HG02588 (cell line): ENCODE measurements around the gene SPEF2.
"Not testable (repeated sequence)": the region's sequence is repeated elsewhere in the genome, so short reads cannot be mapped to it uniquely, and the experiment has no call there.

Source experiments
- ATAC-seq: cut with Tn5 transposase; IDR thresholded peaks from one replicate; pipeline ENCODE4 v1.9.1; 2021; ENCODE audit warnings: mild to moderate bottlenecking, moderate library complexity; ENCODE audit not compliant: unreplicated experiment

The SPEF2 gene

DNA sequence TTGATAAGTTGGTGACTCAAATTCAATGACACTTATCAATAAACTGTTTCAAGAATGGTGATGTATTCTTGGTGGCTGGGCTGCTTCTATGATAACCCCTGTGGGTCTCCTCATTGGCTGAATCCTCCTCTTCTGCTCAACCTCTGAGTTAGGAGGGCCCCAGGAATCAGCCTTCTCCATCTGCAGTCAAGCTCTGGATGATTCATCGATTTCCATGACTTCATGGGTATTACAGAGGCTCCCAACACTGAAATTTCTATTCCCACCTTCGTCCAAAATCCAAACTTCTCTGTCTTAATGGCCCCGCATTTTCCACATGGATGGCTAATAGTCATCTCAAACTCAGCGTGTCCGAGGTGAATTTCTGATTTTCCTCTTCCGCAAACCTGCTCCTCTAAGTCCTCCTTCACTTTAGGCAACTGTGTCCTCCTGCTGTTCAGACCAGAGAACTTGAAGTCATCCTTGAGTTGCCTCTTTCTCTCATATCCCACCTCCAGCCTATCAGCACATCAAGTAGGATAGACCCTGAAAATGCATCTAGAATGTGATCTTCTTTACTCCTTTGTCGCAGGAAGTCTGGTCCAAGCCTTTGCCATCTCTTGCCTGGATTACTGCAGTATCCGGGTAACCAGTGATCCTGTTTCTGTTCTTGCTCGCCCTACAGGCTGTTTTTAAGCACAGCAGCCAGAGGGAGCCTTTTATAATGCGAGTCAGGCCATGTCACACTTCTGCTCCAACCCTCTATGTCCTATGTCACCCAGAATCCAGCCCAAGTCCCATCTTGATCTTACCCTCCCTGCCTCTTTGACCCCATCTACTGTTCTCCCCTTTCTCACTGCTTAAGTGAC, 197.7 kb downstream of the SPEF2 start:
- ATAC-seq: no peak

DNA sequence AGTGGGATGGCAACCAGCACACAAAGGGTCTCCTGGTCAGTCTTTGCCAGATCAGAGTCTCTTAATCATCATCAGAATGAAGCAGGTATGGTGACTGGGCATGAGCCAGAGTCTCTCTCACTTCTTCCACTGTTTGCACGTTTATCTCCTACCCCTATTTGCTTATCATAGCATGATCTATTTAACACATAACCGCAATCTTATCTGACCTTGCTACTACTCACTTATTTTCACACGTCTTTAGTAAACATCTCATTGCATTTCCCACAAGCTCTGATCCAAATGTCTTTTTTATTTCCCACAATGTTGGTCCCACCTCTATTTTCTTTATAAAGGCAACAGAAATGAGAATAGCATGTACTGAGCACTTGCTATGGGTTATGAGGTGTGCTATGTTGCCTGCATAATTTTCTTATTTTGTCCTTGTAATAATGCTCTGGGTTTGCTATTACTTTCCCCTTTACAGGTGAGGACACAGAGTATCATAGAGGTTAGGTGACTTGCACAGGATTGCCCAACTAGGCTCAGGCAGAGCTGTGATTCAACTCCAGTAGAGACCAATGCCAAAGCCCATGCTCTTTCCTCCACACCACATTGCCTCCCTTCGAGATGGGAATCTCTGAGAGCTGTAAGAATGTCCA, 199.3 kb downstream of the SPEF2 start:
- ATAC-seq: no peak

DNA sequence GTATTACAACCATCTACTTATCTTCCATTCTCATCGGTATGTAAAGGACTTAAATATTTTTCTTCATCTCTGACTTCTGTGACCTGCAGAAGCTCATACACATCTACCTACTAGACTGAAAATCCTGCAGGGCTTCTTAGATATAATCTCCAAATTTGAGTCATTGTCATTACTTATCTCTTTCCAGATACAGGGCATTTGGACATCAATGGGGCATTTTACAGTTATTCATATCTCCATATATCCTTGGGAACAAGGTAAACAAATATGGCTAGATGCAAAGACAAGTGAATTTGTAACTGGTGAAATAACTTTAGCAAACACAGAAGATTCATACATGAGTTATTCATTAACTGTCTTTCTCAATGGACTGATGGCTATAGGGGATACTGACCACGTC, 201.4 kb downstream of the SPEF2 start:
- no peak for ATAC-seq

DNA sequence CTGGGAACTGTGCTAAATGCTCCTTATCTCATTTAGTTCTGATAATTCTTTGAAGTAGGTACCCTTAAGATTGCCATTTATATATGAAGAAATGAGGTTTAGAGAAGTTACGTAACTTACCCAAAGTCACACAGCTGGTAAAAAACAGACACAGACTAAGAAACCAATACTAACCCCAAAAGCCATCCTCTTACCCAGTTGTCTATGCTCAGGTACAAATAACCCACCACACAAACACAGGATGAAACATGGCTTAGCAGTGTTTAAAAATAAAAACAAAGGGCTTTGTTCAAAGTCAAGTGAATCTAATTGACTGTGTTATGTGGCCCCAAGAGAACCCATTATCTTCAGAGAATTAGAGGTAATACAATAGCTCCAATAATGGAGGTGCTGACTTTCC, 202.0 kb downstream of the SPEF2 start:
- no peak for ATAC-seq

DNA sequence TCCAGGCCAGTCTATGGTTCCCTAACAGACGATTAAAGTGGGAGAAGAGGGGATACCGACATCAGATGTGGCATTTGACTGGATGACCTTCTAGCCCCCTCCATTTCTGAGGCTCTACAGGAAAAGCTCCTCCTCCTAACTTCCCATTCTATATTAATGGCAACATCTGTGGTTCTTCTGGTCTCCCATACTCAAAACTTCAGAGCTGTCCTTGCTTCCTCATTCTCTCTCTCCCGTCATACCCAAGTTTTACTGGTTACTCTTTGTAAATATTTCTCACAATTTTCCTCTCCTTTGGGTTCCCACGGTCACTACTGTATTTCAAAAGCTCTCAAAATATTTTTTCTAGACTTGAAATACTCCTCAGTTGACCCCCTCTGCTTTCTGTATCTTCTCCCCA, 203.1 kb downstream of the SPEF2 start:
- ATAC-seq: no peak

DNA sequence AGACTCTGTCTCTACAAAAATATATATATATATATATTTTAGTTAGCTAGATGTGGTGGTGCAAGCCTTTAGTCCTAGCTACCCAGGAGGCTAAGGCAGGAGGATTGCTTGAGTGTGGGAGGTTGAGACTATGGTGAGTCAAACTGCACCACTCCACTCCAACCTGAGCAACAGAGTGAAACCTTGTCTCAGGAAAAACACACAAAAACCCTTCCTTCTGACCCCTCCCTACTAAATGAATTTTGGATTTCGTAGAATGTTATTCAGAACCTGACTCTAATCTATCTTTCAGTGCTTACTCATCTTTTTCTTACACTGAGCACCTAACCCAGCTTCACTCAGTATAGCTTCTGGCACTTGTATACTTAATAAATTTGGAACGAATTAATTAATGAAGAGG, 203.8 kb downstream of the SPEF2 start:
- no peak for ATAC-seq

DNA sequence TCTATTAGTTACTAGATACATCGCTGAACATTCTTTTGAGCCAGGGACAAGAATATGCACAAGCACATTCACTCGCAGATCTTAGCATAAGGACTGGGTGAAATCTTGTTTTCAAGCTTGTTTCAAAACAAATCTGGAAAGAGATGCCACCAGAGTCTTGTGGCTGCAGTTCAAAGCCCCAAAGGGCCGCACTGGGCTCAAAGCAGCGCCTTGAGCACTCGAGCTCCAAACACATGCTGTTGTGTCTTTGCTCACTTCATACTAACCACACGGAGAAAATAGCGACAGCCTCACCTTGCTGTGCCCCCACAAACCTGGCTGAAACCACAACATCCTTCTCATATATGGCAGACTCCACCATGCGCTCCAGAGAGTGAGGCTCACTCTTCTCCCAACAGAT, 204.8 kb downstream of the SPEF2 start:
- ATAC-seq: no peak

DNA sequence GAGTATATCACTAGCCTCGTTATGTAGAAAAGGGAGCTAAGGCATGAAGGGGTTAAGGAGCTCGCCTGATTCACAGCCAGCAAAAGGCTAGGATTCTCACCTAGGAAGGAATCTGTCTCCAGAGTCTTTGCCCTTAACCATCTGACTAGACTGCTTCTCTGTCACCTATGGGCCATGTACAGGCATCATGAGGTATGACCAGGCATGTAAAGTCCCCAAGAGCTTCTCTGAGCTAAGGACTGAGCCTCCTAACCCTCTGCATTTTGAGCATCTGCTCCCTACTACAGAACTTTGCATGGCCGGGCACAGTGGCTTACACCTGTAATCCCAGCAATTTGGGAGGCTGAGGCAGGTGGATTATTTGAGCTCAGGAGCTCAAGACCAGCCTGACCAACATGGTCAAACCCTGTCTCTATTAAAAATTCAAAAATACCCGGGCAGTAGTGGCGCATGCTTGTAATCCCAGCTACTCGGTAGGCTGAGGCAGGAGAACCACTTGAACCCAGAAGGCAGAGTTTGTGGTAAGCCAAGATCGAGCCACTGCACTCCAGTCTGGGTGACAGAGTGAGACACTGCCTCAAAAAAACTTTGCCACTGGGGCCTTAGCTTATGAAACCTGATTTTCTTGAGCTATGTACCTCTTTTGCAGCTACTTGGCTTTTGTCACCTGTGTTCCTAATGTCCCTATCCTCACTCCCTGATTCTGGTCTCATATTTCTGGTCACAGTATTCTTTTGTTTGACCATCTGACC, 205.9 kb downstream of the SPEF2 start:
- no peak for ATAC-seq

DNA sequence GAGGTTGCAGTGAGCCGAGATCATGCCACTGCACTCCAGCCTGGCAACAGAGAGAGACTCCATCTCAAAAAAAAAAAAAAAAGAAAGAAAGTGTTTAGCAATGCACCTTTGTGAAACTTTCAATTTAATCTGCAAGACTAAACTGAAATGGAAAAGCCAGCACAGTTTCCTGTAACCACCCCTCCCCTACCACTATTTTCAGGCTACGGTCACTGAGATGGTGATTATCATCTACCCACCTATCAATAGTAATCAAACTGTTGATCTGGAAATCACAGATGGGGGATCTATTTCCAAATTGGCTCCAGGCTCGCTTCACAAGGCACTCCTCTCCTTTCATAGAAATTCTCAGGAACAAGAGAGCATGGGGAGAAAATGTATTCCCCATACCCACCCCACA, 208.4 kb downstream of the SPEF2 start:
- no peak for ATAC-seq

DNA sequence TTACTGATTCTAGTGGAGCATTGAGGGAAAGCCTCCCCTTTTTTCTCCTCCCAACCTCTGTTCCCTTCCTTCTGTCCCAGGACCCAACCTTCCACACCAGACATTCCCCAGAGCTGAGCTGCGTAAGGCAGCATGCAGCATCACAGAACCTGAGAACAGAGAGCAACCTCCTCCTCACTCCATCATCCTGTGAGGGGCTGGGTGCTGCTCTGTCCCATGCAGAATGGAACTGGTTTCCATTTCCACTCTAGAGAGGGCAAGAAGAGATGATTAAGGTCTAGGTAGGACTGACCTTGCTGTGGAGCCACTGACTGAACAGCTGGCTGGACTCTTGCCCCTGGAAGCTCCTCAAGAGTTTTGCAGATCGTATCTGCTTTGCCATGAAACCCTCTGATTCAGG, 208.9 kb downstream of the SPEF2 start:
- no peak for ATAC-seq

DNA sequence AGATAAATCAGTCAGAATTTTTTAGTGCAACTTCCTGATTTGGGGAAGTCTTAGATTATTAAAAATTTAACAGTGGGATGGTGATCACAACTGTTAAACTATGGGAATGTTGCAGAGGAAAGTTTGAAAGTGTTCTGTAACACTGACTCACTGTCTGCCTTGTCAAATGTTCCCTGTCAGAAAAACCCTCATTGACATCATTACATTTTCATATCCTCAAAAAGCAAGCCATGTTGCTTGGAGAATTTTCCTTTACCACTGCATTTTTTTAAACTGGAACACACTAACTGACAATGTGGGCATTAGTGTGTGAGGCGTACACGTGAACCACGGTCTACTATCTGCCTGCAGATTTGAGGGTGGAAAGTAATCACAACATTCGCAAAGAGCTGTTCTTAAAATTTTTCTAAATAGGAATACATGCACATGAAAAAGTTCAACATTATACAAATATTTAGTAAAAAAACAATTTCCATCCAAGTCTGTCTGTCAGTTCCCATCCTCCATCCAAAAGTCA, 210.5 kb downstream of the SPEF2 start:
- ATAC-seq: no peak

DNA sequence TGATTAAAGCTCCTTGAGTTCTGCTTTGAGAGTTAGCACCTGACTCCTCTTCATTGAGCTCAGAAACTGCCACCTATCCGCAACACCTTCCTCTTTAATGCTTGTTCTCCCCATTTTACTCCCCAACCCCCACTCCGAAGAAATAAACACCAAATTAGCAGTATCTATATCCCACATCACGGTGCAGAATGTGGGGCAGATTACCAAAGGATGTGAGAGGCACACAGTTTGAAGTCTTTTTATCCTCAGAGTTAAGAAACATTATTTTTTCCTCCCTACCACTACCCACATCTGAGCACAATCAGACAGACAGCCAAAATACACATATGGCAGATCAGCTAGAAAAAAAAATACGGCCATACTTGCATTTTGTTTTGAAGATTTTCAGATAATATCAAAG, 212.9 kb downstream of the SPEF2 start:
- ATAC-seq: no peak

DNA sequence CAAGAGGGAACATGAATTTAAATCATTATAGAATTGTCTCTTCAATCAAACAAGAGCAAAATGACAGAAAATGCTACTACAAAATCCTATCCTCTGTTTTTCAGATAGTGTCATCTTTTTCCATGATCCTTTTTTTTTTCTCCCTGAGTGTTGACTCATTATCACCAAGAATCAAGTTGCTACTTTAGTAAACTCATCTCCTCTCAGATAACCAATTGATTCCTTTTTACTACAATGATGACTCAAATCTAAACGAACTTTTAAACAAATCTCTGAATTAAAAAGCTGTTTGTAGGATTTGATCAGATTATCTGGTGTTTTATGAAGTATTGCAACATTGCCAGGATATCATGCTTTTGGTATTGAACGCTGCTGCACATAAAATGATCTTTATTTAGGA, 215.1 kb downstream of the SPEF2 start:
- ATAC-seq: no peak

DNA sequence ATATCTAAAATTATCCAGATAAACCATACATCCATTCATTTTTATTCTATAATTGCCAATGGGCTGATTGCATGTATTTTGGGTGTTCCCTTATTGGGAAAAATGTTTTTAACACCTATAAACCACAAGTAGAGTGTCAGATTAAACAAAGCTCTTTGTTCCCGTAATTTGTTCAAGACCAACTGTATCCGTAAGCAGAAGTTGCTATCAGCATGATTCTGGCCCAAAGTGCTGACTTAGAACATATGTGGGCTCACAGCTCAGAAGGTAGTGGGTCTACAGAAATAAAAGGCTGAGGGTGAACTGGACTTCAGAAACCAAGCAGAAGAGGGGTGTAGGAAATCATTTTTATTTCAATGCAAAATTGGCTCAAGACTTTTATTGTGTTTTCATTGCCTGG, 215.6 kb downstream of the SPEF2 start:
- ATAC-seq: no peak

DNA sequence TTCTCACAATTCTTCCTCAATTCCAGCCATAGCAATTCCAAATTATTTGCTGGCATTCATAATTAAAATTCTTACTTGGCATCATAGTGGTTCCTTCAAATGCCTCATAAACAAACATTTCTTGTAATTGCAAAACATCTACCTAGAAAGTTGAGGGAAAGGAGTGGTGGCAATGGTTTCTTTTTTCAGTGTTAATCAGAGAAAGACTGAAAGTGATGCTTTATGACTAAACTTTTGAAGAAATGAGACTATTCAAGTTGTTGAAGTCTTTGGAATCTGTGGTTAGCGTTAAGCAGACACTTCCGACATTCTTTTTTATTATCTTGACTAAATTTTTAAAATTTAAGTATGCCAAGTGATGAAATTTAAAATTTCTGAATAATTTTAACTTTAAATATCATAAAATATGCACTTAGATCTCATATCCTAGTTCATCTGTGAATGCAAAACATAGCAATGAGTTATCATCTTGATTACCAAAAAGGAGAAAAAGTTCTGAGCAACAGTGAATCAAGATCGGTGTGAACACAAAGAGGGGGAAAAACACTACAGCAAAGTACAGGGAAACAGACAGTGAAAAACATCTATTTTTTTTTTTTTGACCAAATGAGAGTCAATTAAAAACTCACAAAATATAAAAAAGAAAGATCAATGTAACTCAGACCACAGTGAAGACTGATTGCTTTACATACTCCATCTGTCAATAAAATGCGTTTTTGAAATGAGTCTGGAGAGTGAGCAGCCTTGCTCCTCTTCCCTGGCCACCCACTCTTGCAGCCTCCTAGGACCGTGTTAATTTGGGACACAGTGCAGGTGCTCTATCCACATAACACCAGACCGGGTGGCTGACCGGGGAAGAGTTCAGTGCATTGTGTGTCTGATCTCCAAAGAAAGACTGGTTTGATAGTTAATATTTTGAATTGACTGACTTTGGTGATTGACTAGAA, 218.4 kb downstream of the SPEF2 start:
- ATAC-seq: no peak

DNA sequence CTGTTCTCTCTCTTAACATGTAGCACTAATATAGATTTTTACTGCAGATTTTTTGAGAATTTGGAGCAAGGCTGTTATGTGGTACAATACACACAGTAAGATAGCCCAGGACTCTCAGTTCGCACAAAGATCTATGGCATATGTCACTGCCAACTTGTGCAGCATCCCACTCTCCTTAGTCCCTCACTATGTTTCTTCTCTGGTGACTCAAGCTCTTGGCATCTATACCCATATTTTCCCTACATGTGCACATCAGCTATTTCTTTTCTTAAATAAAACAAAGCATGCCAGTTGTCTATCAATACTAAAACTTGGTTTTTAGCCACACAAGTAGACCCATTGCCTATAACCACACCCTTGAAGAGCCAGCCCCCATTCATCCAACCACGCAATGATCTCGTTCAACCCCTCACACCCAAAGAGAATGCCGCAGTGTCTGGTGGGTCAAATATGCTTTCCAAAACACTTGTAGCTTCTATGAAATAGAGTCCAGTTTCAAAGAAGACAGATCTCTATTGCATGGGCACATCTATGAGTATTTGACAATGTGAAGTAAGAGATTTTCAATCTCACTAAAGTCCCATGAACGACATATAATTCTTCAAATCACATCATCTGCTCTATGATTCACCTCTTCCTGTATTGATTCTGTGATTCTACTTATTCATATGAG, 220.8 kb downstream of the SPEF2 start:
- no peak for ATAC-seq

DNA sequence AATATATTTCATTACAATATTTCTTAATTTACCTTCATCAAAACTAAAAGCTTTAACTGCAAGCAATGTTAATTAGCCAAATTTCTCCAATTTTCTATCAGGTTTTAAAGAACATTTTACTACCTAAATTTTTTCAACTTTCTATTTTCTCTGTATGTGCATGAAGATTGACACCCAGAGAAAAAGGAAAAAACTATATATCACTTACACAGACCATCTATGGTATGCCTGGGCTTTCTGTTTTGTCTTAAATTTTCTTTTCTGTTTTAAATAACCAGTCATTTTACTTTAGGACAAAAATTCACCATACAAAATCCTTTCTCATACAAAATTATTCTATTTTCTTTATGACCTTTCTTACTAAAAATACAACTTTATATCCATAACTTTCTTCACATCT, 225.2 kb downstream of the SPEF2 start:
- no peak for ATAC-seq

DNA sequence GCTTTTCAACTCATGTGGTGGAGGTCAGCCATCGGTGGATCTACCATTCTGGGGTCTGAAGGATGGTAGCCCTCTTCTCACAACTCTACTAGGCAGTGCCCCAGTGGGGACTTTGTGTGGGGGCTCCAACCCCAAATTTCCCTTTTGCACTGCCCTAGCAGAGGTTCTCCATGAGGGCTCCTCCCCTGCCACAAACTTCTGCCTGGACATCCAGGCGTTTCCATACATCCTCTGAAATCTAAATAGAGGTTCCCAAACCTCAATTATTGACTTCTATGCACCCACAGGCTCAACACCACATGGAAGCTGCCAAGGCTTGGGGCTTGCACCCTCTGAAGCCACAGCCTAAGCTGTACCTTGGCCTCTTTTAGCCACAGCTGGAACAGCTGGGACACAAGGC, 227.8 kb downstream of the SPEF2 start:
- ATAC-seq: not testable (repeated sequence)

DNA sequence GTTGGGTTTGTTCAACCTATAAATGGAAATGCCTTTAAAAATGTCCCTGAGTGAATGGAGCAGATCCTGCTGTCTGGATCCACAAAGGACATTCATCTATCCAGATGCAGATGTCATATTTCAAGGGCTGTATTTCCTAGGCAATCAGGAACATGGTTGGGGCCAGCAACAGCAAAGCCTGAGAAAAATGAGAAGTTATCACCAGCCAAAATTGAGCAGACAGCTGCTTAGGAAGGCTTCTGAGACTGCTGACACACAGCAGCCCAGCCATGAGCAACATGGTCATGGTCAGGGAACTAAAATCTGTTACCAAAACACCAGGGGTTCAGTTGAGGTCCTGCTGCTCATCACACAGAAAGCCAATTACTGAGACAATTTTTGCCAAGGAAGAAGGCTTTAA, 229.8 kb downstream of the SPEF2 start:
- ATAC-seq: no peak

DNA sequence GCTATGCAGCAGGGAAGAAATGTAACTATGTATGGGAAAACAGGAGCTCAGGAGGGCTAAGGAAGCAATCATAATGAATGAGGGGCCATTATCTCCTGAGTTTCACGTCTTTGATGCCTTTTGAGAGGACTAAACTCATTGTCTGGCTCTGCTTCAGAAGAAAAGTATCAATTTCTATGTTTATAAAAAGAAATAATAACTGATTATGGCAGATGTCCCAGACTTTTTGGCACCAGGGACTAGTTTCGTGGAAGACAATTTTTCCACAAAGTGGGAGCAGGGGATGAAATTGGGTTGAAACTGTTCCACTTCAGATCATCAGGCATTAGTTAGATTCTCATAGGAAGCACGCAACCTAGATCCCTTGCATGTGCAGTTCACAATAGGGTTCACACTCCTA, 230.3 kb downstream of the SPEF2 start:
- ATAC-seq: no peak
